Breast epithelium (tissue), 3 donors: ENCODE results near the gene CHERP.

Experiments used
- POLR2A ChIP-seq: fragments of 450-650 bp; IDR thresholded peaks from one replicate; pipeline ENCODE4 v1.6.1; 2016; ENCODE audit warnings: antibody characterized with exemption, mild to moderate bottlenecking, moderate library complexity
- TF ChIP-seq, protein P1 (sequence below), 3 donors: fragments of 450-650 bp; IDR thresholded peaks; one replicate each; pipeline ENCODE4 v1.5.1; 2016 to 2017; ENCODE audit warnings: antibody characterized with exemption in 3 of 3, mild to moderate bottlenecking in 3 of 3, moderate library complexity in 3 of 3

DNA sequence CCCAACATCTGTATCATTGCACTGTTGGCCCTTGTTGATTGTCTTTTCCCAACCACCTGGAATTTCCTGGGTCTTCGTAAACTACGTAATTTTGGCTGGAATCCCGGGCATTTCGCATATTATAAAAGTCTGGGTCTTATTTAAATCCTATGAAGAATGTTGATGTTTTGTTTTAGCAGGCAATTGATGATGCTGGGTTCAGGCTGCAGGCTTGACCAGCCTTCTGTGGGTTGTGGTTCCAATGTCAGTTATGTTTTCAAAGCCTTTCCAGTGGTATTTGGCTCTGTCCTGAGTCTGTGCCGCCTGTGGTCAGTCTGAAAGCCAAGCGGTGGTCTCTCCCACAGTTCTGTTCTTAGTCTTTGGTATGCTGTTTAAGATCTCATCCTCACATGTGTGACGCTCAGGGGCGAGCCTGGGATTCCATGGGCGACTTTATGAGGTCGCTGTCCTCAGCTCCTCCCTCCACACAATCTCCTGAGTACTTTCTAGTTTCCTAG is 17.6 kb upstream of the CHERP start:
- TF ChIP-seq, protein P1, sequence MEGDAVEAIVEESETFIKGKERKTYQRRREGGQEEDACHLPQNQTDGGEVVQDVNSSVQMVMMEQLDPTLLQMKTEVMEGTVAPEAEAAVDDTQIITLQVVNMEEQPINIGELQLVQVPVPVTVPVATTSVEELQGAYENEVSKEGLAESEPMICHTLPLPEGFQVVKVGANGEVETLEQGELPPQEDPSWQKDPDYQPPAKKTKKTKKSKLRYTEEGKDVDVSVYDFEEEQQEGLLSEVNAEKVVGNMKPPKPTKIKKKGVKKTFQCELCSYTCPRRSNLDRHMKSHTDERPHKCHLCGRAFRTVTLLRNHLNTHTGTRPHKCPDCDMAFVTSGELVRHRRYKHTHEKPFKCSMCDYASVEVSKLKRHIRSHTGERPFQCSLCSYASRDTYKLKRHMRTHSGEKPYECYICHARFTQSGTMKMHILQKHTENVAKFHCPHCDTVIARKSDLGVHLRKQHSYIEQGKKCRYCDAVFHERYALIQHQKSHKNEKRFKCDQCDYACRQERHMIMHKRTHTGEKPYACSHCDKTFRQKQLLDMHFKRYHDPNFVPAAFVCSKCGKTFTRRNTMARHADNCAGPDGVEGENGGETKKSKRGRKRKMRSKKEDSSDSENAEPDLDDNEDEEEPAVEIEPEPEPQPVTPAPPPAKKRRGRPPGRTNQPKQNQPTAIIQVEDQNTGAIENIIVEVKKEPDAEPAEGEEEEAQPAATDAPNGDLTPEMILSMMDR (IDR thresholded peaks at IDR 0.05), result no peak
- no peak for TF ChIP-seq POLR2A
